GM18909 (cell line): ENCODE data around the gene ANGEL1.

ENCODE experiments used
- ATAC-seq: cut with Tn5 transposase; IDR thresholded peaks from one replicate; pipeline ENCODE4 v1.9.1; 2021; ENCODE audit warnings: mild to moderate bottlenecking; ENCODE audit not compliant: unreplicated experiment, poor library complexity

Gene ANGEL1

DNA sequence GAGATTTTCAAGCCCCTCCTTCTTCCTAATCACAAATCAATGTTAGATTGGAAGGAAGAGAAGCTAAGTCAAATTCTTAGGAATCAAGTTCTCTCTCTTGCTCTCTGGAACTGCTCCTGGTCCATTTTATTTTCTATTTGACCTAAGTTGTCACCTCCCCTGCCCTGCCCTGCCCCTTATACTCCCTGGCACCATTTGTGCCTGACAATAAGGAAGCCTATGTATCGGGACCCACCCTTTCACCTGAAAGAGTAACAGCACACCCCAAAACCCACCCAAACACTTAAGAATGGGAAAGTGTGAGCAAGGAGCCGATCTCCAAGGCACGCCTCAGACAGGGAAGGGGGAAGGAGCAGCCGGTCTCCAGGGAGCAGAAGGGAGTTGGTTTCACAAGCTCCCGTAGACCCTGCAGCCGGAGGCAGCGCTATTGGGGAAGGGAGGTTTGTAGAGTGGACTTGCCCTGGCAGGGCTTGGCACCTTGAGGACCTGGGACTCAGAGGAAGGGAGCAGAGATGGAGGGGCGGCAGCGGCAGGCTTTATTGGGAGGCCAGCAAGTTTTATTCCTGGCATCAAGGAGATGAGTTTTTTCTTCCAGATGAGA, 15.1 kb upstream of the ANGEL1 start:
- no peak for ATAC-seq

GRCh38 chr14:76826122-76826521, 13.4 kb upstream of the ANGEL1 start, which contains the start of gene LRRC74A:
Gene LRRC74A, plus strand, starts transcription at chr14:76826408. Its CDS starts 290 bp downstream, at chr14:76826698.
- ATAC-seq: no peak

DNA sequence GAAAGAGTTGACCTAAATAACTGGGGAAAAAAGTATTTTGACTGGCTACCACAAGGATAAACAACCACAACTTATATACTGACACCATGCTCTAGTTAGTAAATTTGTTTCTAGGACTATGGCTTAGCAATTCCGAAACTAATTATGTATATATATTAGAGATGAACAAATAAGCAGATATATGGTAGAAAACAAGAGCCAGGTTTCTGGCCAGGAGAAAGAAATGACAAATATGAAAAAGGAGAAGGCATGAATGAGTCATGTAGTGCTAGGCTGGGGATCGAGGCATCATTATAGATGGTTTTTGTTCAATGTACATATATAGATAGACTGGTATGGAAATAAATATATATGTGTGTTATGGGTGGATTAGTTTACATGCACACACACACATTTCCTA, 8.0 kb upstream of the ANGEL1 start:
- ATAC-seq: no peak

- ATAC-seq: no peak
These were observed 2.3 kb upstream of the ANGEL1 start for GRCh38 chr14:76814726-76815645.

DNA sequence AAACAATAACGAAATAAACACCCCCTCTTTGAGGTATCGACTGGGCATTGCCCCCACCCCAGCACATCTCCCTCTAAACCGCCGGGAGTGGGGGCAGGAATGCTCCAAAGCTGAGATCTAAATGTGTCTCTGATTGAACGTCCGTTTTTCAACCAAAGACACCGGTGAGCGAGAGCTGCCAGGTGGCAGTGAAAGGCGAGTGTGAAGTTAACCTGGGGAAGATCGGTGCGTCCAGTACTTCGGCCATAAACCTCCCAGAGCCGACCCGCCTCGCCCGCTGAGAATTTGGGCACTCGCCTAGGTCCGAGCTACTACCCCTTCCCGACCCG, 625 bp downstream of the ANGEL1 start:
- peak; percentile 22 for ATAC-seq

GRCh38 chr14:76811561-76811960, 1.1 kb downstream of the ANGEL1 start:
- ATAC-seq: no peak

DNA sequence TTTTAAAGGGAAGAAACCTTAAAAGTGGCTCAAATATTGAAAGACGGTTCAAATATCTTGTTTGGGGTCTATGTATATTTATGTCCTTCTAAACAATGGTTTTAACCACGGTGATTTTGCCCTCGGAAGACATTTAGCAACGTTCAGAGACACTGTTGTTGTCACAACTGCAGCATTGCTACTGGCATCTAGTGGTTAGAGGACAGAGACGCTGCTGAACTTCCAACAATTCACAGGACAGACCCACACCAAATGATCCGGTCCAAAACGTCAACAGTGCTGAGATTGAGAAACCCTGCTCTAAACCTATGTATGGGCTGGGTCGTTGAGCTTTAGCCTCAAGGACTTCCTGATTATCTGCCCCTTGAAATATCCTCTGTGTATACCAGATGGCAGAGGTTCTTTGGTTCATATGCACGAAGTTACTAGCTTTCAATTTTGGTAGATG, 1.7 kb downstream of the ANGEL1 start:
- no peak for ATAC-seq

GRCh38 chr14:76810525-76810924, 2.2 kb downstream of the ANGEL1 start:
- no peak for ATAC-seq

- no peak for ATAC-seq
These were observed 3.7 kb downstream of the ANGEL1 start for GRCh38 chr14:76808990-76809389.

DNA sequence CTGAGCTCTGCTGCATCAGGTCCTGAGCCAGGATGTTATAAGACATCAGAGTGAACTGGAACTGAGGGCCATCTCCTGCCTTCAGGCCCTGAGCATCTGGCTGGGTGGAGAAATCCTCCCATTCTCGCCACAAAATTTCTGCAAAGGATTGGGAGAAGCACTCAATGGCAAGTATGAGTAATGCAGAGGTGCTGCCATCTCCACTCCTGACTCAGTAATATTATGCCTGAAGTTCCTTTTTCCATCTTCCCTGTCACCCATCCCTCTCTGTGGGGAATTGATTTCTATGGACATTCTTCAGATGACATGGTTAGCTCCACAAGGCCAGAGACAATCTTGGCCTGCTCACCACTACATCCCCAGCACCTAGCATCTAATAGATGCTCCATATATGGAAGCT, 4.7 kb downstream of the ANGEL1 start:
- no peak for ATAC-seq

- no peak for ATAC-seq
These were observed 6.2 kb downstream of the ANGEL1 start for GRCh38 chr14:76806446-76806845.

DNA sequence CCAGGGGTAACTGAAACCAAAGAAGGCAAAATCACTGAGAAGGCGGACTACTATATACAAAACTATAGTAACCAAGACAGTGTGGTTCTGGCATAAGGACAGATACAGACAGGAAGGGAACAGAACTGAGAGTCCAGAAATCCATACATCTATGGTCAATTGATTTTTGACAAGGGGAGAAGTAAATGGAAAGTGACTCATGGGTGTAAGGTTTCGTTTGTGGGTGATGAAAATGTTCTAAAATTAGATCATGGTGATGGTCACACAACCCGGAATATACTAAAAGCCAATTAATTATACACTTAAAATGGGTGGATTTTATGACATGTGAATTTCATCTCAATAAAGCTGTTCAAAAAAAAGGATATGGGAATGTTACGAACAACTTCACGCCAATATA, 18.7 kb downstream of the ANGEL1 start:
- no peak for ATAC-seq

- no peak for ATAC-seq
These were observed 19.4 kb downstream of the ANGEL1 start for GRCh38 chr14:76793324-76793723.

DNA sequence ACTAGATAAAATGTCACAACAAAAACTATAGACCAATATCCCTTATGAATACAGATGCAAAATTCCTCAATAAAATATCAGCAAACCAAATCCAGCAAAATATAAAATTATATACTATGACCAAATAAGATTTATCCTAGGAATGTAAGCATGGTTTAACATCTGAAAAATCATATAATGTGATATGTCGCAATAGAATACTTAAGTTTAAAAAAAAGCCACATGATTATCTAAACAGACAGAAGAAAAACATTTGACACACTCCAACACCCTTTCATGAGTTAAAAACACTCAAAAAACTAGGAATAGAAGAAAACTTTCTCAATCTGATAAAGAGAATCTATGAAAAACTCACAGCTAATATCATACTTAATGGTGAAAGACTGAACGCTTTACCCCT, 20.3 kb downstream of the ANGEL1 start:
- ATAC-seq: no peak

- ATAC-seq: no peak
These were observed 26.1 kb downstream of the ANGEL1 start for GRCh38 chr14:76786601-76787000.

- peak; percentile 77 for ATAC-seq
These were observed 27.8 kb downstream of the ANGEL1 start for GRCh38 chr14:76784881-76785280.

- no peak for ATAC-seq
These were observed 28.3 kb downstream of the ANGEL1 start for GRCh38 chr14:76784266-76784874.

- no peak for ATAC-seq
These were observed 29.7 kb downstream of the ANGEL1 start for GRCh38 chr14:76782885-76783566.

DNA sequence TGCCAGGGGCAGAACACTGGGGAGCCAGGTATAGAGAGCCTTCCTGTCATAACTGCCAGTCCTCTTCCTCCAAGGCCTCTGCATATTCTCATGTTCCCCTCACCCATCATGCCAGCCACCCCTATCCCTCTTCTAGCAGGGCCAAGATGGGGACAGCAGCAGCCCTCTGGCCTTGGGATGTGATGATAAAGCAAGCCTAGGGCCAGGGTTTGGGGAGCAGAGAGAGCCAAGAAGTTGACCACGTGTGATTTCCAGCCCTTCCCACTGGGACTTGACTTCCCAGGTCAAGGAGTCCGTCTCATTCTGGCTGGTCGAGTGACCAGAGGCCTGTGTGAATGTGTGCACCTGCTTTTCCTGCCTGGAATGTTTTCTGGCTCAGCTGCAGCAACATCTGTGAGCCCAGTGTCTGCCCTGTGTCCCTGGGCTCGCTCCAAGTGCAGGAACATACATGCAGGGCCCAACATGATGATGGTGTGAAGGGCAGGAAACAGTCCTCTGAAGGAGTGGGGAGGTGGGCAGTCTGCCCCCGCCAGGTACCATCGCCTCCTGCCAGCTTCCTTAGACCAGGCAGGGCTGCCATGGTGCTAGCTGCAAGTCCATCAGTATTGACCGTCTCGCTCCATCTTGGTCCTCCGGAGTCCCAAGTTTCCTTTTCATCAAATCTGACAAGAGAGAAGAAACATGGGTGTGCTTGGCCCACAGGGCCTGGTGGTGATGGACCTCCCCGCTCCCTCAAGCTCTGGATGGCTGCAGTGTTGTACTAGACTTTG, 30.4 kb downstream of the ANGEL1 start:
- no peak for ATAC-seq

GRCh38 chr14:76781648-76782051, 31.0 kb downstream of the ANGEL1 start:
- ATAC-seq: no peak
